Left hindlimb (tissue), 1 donor: ENCODE measurements around the gene AP1G1.
"Not testable (repeated sequence)": the region's sequence is repeated elsewhere in the genome, so short reads cannot be mapped to it uniquely, and the experiment has no call there.

Experiments
- DNase-seq: peaks from one replicate; pipeline ENCODE4 v3.0.0-alpha.2; 2018

AP1G1 gene

DNA sequence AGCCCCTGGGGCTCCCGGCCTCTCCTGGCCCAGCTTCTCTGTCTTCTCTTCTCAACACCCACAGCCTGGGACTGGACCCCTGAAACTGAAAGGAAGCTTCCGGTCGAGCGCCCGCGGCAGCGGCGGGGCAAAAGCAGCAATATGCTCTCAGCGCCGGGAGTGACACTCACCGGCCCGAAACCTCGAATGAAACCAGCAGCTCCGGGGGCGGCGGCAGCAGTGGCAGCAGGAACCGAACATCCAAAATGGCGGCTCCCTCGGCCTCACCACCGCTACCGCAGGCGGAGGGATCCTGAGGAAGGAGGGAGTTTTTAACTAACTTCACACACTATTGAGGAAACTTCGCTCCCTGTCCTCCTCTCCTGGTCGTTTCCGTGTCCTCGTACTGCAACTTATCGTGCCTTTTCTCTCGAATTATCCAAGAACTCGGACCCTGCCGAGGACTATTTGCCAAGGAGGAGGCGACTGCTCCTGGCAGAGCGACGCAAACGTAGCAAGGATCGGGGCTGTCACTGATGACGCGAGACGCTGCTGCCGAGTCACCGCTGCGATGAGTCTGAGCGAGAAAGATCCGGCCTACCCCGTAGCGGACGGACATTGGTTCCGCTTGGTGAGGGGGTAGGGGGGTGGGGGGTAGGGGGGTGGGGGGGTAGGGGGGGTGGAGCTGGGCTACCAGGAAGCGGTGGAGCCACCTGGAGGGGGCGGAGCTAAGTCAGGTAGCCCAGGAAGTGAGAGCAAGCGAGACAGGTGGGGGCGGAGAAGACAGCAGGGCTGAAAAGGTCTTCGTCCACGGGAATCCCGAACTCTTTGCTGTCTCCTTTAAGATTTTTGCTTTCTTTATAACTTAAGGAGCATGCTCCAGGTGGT, at the start of gene AP1G1:
TSS of gene AP1G1 (minus strand) at position 242 of the 867 bp plus-strand sequence. CDS start 19,355 bp downstream, outside the sequence.
- DNase-seq: peak; percentile 96

DNA sequence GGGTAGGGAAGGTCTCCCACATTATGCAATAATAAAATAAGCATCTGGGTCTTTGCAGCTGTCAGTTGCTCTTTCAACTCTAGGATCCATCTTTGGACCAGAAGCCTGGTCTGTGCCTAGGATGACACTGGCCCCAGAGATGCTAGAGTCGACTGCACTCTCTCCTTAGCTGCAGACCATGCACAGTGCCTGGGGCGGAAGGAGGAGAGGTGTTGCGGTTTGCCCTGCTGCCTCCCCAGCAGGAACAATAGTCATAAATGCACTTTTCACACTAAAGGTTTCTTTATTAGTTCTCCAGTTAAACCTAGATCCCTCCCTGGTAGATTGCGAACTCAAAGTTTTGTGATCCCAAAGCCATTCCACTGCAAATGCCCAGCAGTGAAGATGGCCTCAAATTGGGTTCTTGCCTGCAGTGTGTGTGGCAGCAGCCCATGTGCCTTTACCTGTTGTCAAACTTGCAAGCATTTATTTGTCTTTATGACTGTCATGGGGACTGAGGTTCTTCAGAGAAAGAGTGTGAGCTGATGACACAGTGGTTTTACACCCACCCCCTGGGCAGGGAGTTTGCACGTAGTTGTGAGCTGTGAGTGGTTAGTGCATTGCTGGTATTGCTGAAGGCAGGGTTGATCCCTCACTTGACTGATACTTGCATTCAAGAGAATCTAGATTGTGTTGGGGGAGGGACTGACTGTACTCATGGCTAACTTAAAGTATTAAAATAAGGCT, 47.5 kb upstream of the AP1G1 start:
- DNase-seq: no peak

DNA sequence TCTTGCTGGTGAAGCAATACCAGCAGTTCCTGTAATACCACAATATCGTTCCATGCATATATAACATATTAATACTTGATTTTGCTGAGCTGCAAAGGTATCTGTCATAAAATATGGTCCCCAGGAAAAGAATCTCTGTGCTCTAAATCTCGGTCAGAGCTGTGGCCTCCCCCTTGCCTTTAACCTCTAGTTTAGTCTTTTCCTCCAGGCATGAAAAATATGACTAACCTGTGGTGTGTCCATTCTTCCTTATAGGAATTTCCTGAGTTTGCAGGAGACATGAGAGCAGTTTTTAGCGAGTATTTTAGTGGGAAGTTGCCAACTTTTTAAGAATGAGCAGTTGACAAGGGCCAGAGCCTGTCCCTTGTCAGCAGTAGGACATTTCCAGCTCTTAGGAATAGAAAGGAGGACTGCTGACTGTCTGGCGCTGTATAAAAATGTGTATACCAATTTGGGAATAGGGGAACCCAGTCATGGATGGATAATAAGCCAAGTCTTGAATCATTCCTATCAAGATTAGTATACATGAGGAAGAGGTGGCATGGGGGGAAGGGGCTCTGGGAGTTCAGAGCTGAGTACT, 45.8 kb upstream of the AP1G1 start:
- DNase-seq: no peak

DNA sequence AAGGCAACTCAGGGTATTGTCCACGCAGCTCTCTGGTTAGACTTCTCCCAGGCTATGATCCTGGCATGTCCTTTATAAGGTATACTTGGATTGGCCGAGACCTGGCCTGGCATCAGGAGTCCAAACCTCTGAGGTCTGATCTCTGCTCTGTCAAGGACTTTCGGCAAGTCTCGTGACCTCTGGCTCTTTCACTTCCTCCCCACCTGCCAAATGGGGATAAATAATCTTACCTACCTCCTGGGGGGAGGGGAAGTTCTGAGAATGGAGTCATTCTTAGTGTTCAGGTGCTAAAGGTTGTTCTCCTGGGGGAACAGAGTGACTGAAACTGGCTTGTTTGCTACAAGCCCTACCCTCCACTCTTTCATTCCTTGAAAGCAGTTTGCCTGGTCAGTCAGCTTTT, 44.8 kb upstream of the AP1G1 start:
- no peak for DNase-seq

DNA sequence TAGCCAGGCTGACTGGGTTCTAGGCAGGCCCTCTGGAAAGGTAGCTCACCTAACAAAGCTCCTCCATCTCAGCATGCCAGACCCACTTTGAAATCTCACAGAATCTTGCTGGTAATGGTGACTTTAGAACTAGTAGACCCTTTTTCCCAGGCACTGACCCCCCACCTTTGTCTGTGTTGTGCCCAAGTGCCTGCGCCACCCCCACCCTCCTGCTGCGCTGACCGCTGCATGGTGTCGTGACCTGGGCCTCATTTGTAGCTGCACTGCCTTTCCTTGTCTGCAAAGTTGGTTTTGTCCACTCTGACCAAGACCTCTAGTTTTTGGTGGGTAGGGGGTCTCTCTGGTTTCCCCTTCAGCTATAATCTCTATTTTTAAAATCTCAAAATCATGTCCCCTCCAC, 43.9 kb upstream of the AP1G1 start:
- DNase-seq: no peak

DNA sequence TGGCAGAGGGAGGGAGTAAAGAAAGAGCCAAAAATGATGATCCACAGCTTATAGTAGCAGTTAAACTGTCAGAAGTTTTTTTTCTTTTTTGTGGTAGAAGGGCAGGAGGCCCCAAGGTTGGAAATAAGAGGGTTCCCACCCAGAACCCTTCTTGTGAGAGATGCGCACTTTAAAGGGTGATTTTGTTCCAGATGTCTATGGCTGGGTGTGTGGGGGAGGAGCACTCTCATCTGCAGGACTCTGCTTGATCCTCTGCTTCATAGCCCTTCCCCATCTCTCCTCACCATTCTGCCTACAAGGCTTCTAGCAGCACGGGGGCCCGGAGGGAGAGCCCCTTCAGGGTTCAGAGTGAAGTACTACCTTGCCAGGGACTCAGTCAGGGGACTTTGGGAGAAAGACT, 43.5 kb upstream of the AP1G1 start:
- no peak for DNase-seq

DNA sequence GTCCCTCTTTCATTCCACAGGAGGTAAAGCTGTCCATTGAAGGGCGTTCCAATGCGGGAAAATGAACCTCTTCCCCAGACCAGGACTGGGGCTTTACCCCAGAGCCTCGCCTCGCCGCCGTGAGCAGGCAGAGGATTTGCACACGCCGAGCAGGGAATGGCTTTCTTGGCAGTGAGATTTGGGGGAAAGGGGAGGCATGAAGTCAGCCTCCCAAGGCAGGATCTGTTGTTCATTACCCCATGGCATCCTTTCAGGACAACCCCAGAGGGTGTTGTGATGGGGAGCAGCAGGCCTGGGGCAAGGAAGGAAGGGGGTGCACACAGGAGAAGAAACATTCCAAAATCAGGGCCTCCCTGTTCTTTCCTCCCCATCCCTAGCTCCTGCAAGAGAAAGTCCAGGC, 43.1 kb upstream of the AP1G1 start:
- DNase-seq: no peak

DNA sequence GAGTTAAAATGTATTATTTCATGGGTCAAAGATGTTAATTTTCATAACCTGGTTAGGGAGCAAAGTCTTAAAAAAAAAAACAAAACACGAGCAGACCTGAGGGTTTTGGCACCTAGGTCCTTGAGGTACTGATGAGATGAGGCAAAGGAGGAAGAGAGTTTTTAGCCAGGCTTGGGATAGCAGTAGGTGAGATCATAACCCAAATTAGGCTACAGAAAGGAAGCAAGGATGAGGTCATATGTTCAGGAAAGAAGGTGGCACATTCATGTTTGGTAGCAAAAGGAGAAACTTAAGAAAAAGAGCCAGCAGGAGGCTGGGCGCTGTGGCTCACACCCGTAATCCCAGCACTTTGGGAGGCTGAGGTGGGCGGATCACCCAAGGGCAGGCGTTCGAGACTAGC, 40.0 kb upstream of the AP1G1 start:
- DNase-seq: no peak

DNA sequence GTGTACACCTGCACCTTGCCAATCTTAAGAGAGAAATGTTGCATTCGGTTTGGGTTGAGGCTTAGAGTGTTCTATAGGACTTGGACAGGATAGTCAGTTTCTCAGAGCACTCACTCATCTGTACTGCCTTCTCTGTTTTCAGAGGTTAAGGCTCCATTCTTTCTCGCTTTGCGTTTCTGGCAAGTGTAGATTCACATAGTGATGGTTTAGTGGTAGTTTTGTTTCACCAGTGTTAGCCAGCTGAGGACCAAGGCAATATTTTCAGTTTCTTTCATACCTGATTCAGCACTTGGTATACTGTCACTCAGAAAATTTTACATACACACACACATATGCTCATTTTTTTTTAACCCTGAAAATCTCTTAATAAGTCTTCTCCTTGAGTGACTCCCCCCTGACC, 38.5 kb upstream of the AP1G1 start:
- DNase-seq: no peak

DNA sequence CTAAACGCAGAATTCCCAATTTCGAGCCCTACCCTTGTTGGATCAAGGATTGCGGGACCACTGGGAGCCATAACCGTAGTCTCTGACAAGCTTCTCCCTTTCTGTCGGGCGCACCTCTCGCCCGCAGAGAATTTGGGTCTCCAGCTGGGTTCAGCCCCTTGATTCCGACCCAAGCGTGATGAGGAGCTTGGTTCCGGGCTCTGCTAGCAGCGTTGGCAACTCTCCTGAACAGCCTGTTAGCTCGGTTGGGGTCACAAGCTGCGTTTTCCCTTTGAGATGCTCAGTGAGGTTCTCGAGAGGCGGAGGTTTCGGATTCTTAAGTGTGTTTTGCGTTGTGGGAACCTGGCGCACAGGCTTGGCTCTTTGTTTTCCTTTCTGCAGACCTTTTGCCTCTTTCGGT, 37.8 kb upstream of the AP1G1 start:
- DNase-seq: no peak

DNA sequence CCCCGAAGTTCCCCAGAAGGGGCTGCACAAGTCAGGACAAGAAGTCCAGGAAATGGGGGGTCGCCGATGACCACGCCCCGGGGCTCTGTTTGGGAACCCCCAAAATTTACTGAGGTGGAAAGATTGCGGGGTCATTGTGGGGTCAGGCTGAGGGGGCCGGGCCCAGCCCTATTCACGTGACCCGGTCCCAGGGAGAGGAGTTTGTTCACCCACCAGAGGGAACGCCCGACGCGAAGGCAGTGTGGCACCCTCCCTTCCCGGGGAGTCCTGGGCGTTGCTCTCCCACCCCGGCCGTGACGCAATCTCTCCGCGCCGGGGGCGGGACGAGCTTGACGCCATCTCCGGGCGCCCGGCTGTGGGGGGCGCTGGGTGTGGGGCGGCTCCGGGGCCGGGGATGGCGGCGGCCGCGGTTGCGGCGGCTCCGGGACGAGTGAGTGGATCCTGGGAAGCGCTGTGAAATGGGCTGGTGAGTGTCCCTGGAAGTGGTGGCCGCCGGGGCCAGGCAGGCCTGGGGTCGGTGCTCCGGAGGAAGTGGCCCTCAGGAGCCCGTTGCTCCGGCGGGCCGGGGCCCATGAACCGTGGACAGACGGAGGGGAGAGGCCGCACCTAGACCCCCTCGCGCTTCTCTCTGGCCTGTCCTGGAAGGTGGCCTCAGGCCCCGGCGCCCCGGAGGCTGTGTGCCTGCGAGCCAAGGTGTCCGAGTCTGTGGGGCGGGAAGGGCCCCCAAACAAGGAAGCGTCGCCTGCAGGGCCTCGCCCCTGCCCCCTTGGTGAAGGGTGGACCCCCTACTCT, 37.2 kb upstream of the AP1G1 start, which contains the start of gene ATXN1L:
TSS of gene ATXN1L (plus strand) at position 338 of the 792 bp plus-strand sequence. CDS start 3,765 bp downstream, outside the sequence.
- peak; percentile 94 for DNase-seq

DNA sequence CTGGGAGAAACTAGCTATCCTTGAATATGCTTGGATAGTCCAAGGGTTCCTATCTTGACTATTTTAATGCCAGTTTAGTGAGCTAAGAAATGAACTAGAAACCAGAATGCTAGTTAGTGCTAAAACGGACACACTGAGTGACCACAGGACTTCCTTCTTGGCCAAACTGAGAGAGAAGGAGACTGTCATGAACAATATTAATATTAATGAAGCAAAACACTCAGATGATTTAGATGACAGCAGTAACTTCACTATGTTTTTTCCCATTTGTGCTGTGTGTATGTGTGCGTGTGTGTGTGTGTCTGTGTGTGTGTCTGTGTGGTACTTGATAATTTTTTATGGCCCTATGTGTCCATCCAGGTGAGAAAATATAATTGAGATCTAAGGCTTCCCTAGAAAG, 34.9 kb upstream of the AP1G1 start:
- no peak for DNase-seq

DNA sequence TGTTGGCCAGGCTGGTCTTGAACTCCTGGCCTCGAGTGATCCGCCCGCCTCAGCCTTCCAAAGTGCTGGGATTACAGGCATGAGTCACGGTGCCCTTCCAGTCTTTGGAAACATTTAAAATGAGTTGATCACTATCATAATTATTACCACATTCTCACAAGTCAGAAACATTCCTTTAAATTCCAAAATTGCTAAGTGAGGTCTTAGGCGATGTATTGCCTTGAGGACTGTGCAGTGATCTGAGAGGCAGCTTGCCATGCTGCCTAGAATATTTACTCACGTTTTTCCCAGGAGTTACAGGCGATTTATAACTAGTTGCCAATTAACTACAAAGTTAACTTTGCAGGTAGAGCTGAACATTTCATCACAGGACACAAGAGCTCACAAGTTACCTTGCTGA, 31.4 kb upstream of the AP1G1 start:
- no peak for DNase-seq

DNA sequence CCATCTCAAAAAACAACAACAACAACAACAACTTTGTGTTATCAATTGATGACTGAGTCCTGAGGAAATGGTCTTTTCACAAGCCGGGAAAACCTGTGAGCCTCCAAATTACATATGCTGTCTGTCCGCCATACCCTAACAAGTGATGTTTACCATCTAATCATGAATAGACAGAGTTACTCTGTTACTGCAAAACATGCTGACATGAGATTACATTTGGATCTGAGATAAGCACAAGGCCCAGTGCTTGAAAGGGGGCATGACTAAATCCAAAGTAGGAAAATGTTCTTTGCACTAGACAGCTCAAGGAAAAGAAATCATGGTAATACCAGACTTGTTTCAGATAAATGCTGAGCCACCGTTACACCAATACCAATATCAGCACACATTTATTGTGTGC, 28.5 kb upstream of the AP1G1 start:
- no peak for DNase-seq

DNA sequence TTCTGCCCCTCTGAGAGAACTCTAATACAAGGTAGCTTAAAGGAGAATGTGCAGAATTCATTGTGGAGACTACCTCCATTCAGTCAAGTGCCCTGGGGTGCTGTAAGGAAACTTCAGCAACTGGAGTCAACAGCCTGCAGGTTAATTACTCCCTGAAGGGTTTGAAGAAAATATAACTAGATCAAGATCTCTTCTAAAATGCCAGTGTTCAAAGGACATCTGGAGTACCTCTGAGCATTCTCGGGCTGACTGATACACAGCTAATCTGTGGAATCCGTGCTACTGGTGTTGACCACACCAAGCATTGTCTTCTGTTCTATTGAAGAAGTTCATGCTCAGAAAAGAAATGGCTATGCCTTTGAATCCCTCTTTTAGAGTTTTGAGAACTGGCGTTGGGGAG, 25.7 kb upstream of the AP1G1 start:
- no peak for DNase-seq

DNA sequence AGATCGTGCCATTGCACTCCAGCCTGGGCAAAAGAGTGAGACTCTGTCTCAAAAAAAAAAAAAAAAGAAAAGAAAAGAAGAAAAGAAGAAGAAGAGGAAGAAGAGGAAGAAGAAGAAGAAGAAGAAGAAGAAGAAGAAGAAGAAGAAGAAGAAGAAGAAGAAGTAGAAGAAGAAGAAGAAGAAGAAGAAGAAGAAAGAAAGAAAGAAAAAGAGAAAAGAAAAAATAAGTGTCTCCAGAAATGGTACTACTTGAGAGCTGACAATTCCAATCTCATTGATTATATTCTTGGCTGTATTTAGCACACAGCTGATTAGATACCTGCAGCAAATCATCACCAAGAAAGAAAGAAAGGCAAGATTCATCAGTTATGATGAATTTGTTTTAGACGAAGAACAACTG, 23.5 kb upstream of the AP1G1 start:
- not testable (repeated sequence) for DNase-seq

DNA sequence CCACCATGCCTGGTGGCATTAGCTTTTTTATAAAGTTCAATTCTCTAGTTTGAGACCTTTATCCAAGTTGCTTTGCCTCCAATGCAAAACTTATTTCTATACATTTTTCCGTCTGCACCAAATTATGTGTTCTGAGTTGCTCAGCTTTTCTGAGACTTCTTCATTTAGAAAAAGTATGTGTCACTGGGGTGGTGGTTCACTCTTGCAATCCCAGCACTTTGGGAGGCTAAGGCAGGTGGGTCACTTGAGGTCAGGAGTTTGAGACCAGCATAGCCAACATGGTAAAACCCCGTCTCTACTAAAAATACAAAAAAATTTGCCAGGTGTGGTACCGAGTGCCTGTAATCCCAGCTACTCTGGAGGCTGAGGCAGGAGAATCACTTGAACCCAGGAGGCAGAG, 23.1 kb upstream of the AP1G1 start:
- not testable (repeated sequence) for DNase-seq

DNA sequence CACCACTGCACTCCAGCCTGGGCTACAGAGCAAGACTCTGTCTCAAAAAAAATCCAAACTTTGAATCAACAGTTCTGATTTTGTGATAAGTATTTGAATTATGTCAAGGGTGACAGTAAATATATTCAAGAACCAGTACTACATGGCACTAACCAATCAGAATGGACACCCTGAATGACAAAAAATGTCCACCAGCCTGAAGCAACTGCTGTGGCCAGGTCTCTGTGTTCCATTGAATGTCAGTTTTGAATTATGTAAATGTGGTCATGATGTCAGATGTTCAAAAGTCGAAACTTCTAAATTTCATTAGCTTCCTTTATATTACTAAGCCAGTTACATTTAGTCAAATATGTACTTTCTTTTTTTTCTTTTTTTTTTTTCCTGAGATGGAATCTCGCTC, 21.7 kb upstream of the AP1G1 start:
- no peak for DNase-seq

DNA sequence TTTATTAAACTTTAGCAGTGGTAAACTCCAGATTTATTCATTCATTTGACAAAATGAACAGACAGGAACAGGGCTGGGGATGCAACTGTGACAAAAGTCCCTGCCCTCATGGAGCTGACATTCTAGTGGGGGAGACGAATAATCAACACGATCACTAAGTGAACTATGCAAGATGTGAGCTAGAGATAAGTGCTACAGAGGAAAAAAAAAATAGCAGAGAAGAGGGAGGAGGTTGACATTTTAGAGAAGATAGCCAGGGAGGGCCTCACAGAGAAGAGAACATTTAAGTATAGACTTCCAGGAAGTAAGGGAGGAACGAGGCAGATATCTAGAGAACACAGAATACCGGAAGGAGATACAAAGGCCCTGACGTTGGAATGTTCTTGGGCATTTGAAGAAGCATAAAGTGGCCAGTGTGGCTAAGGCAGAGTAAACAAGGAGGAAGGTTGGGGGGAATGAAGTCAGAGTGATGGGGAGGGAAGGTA, 17.9 kb upstream of the AP1G1 start:
- DNase-seq: no peak

DNA sequence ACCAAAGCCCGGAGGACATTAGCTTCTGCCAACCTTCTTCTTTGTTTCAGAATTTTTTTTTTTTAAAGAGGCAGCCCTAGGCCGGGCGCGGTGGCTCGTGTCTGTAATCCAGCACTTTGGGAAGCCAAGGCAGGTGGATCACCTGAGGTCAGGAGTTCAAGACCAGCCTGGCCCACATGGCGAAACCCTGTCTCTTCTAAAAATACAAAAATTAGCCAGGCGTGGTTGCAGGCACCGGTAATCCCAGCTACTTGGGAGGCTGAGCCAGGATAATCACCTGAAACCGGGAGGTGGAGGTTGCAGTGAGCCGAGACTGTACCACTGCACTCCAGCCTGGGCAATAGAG, 8.5 kb upstream of the AP1G1 start:
- DNase-seq: not testable (repeated sequence)

DNA sequence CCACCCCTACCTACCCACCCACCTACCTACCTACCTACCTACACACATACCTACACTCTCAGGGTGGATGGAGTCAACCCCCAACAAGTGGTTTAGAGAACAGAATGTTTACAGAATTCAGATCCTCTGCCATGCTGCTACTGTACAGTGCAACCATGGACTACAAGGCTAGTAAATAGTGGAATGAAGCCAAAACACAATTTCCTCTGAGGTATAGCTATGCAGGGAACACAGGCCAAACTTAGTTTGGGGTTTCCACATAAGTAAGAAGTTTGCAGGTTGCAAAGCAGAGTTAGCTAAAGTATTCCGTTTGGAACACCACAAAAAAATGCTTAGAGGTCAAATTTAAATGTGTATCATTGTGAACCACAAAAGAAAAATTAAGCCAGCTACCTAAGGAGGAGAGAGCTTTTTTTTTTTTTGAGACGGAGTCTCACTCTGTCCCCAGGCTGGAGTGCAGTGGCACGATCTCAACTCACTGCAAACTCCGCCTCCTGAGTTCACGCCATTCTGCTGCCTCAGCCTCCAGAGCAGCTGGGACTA, 2.7 kb upstream of the AP1G1 start:
- no peak for DNase-seq

DNA sequence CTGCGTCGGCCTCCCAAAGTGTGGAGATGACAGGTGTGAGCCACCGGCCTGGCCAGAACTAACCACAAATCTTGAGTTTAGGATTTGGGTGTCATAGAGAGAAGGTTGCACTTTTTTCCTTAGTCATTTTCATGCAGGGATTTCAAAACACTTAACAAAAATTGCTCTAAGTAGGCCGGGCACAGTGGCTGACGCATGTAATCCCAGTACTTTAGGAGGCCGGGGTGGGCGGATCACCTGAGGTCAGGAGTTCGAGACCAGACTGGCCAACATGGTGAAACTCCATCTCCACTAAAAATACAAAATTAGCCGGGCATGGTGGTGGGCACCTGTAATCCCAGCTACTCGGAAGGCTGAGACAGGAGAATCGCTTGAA, 1.5 kb upstream of the AP1G1 start:
- not testable (repeated sequence) for DNase-seq
